Endothelial cell of umbilical vein (primary cell): ENCODE data around the gene RRAS. TPM values are rescaled to one million over a fixed set of nuclear protein-coding genes. Genes with fewer than 3 reads are reported as not detected.

Experiments
- BruUV-seq: library from RNA; stranded (reverse); fragments of 400-500 nt; replicated peaks from 2 replicates; lab custom pipeline; 2021; lab: Mats Ljungman, UMichigan
- CTCF ChIA-PET: fragments of 300-600, 350-600 bp; sonication (Branson Sonifier 250); formaldehyde crosslinking; loops from one replicate; lab custom pipeline; 2021; ENCODE audit warnings: antibody characterized with exemption, inconsistent platforms; lab: Charles Lee
- POLR2A ChIA-PET: fragments of 300-600, 350-600 bp; sonication (Branson Sonifier 250); formaldehyde crosslinking; loops from one replicate; lab custom pipeline; 2021; ENCODE audit warnings: antibody characterized with exemption, inconsistent platforms; lab: Charles Lee
- DNase-seq: peaks from one replicate; pipeline ENCODE4 v3.0.0-alpha.2; 2011; ENCODE audit warnings: low read depth, low spot score
- FAIRE-seq: peaks from 2 replicates; lab custom pipeline; 2011; peaks lifted over from hg19 to GRCh38; lab: Jason Lieb, UNC
- H2AFZ ChIP-seq: 2 replicates; pipeline ENCODE4 v1.6.0; 2012; ENCODE audit warnings: low read depth, low read length, control low read depth, inconsistent platforms
- H3K27ac ChIP-seq: 2 replicates; pipeline ENCODE4 v1.5.1; 2011; ENCODE audit warnings: low read depth, mild to moderate bottlenecking, control low read depth, low read length, moderate library complexity; ENCODE audit not compliant: insufficient read depth
- H3K27me3 ChIP-seq, 2 experiments: 2 replicates each; pipeline versions ENCODE4 v1.6.0 to v1.6.1; 2011; ENCODE audit warnings: low read length in 2 of 2, mixed read lengths in 1 of 2; ENCODE audit not compliant: control insufficient read depth in 2 of 2, insufficient read depth in 2 of 2
- H3K36me3 ChIP-seq, 2 experiments: 2 replicates in 1 of 2; 3 replicates in 1 of 2; pipeline ENCODE4 v1.5.1; 2011; ENCODE audit warnings: low read length in 2 of 2, mild to moderate bottlenecking in 1 of 2, moderate library complexity in 1 of 2; ENCODE audit not compliant: control insufficient read depth in 2 of 2, insufficient read depth in 2 of 2; ENCODE audit errors: extremely low read depth in 1 of 2
- H3K4me1 ChIP-seq: 3 replicates; pipeline ENCODE4 v1.5.1; 2011; ENCODE audit warnings: mild to moderate bottlenecking, low read length; ENCODE audit not compliant: control insufficient read depth, insufficient read depth; ENCODE audit errors: extremely low read depth
- H3K4me2 ChIP-seq: 2 replicates; pipeline ENCODE4 v1.6.1; 2011; ENCODE audit warnings: low read length, control low read depth, mixed read lengths; ENCODE audit not compliant: insufficient read depth
- H3K4me3 ChIP-seq, 3 experiments: fragments of 200-600 bp in 1 of 3; sonication (generic), shearing (Covaris generic) in 1 of 3; replicated peaks in 1 of 3; 2 replicates each; pipeline ENCODE4 v1.5.1; 2011 to 2016; ENCODE audit warnings: control low read depth in 3 of 3, low read length in 3 of 3, mild to moderate bottlenecking in 2 of 3, inconsistent platforms in 1 of 3, low read depth in 1 of 3, moderate library complexity in 1 of 3; ENCODE audit not compliant: insufficient read depth in 1 of 3
- H3K79me2 ChIP-seq: 2 replicates; pipeline ENCODE4 v1.6.0; 2012; ENCODE audit warnings: low read length, inconsistent platforms; ENCODE audit not compliant: control insufficient read depth, insufficient read depth
- H3K9ac ChIP-seq: replicated peaks from 2 replicates; pipeline ENCODE3; 2011; ENCODE audit warnings: low read length, control low read depth; ENCODE audit not compliant: insufficient read depth; ENCODE audit errors: extremely low read depth
- H3K9me1 ChIP-seq: replicated peaks from 3 replicates; pipeline ENCODE4 v1.6.0; 2011; ENCODE audit warnings: mild to moderate bottlenecking, low read length; ENCODE audit not compliant: control insufficient read depth, insufficient read depth; ENCODE audit errors: extremely low read depth
- H3K9me3 ChIP-seq: replicated peaks from 2 replicates; pipeline ENCODE4 v1.5.1; 2012; ENCODE audit warnings: low read length, inconsistent platforms; ENCODE audit not compliant: control insufficient read depth, insufficient read depth
- H4K20me1 ChIP-seq: replicated peaks from 2 replicates; pipeline ENCODE3; 2011; ENCODE audit warnings: mild to moderate bottlenecking, low read length; ENCODE audit not compliant: control insufficient read depth, insufficient read depth; ENCODE audit errors: extremely low read depth
- EZH2 ChIP-seq: IDR thresholded peaks from 2 replicates; pipeline ENCODE4 v1.6.1; 2012; ENCODE audit warnings: borderline replicate concordance, low read depth, mild to moderate bottlenecking, moderate library complexity, low read length, inconsistent platforms; ENCODE audit not compliant: severe bottlenecking
- FOS ChIP-seq: IDR thresholded peaks from 2 replicates; pipeline ENCODE4 v1.6.1; 2011; ENCODE audit warnings: mild to moderate bottlenecking, low read length, moderate library complexity, borderline replicate concordance; ENCODE audit not compliant: insufficient read depth
- GATA2 ChIP-seq: IDR thresholded peaks from 2 replicates; pipeline ENCODE4 v1.7.0; 2011; ENCODE audit warnings: low read depth, mild to moderate bottlenecking, moderate library complexity, mixed read lengths, low read length; ENCODE audit not compliant: insufficient read length, insufficient read depth
- JUN ChIP-seq: IDR thresholded peaks from 2 replicates; pipeline ENCODE4 v1.6.1; 2011; ENCODE audit warnings: borderline replicate concordance, low read depth; ENCODE audit not compliant: insufficient read length, insufficient read depth
- MAX ChIP-seq: IDR thresholded peaks from 2 replicates; pipeline ENCODE4 v1.6.1; 2011; ENCODE audit not compliant: insufficient read depth, insufficient read length
- MYC ChIP-seq: IDR thresholded peaks from one replicate; pipeline ENCODE4 v1.6.1; 2011; ENCODE audit warnings: mild to moderate bottlenecking, low read depth, low read length
- POLR2A ChIP-seq: IDR thresholded peaks from 2 replicates; pipeline ENCODE4 v1.6.1; 2012; ENCODE audit warnings: low read depth, mild to moderate bottlenecking, control low read depth, low read length
- dilution Hi-C: fragments of 300-500 bp; cut with MboI; formaldehyde crosslinking; loops from one replicate; pipeline ENCODE4 v1.15.0; 2019; ENCODE audit warnings: low sequenced_read_pairs; ENCODE audit not compliant: extremely low pct_ligation_motif_present
- intact Hi-C: fragments of 100-400 bp; cut with micrococcal nuclease; formaldehyde crosslinking; loops from one replicate; pipeline ENCODE4 v1.10.0; 2022
- polyA plus RNA-seq, 4 experiments: library from polyadenylated mRNA; depleted of rRNA in 3 of 4; stranded (reverse) in 3 of 4; unstranded in 1 of 4; fragments of >200 nt; gene quantifications; 2 replicates each; pipeline versions ENCODE4 v1.2.1 to v1.2.3, GENCODE V29; 2011 to 2012; ENCODE audit warnings: missing spikeins in 1 of 4
- total RNA-seq: library from RNA; stranded (reverse); gene quantifications from 2 replicates; pipeline ENCODE4 v1.2.3, GENCODE V29; 2021

The RRAS gene
- total and polyA plus RNA-seq, 2 donors (not counting 3 experiments of a cell fraction or from before 2014, with no cell fraction given), result 89.5 to 250 TPM

DNA sequence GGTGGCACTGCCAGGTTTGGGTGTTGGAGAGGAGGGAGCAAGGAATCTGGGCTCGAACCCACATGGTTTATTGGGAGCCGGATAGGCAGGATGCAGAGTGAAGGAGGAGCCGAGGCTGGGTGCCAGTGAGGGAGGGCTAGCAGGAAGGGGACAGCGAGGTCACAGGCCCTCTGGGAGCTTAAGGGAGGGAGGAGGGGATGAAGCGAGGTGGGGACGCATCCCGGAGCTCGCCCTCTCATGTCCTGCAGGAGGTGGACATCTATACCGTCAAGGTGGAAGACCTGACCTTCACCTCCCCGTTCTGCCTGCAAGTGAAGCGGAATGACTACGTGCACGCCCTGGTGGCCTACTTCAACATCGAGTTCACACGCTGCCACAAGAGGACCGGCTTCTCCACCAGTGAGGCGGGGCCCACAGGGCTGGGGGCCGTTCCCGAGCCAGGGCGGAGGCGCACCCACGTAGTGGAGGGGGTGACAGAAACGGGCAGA, 45.9 kb upstream of the RRAS start:
- dilution Hi-C loops, result no loop called here
- no peak for TF ChIP-seq GATA2
- TF ChIP-seq POLR2A, result no peak
- no peak for TF ChIP-seq EZH2
- TF ChIP-seq MYC, result no peak
- no peak for TF ChIP-seq MAX
- intact Hi-C loops, result loop anchor here (5.0 kb wide), 1 partner anchor 121 kb away; no protein-coding TSS in a partner anchor

DNA sequence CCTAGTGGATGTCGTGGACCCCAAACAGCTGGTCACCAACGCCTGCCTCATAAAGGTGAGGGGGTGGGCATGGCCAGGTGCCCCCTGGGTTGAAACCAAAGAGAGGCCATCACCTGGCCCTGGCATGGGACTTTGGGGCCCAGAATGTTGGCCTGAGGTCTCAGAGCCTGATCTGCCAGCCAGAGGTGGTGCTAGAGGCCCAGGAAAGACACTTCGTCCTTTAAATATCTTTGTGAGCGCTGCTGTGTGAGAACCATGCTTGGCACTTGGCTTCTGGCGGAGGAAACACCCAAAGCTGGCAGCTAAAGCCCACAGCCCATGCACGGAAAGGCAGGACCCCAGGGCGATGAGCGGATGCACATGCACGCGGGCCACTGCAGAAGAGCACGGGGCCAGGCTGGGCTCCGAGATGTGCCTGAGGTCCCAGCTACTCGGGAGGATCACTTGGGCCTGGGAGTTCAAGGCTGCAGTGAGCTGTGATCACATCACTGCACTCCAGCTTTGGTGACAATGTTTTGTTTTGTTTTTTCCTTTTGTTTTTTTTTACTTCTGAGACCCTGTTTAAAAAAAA, 45.1 kb upstream of the RRAS start:
- H3K4me2 ChIP-seq, result no peak overlapping the region
- H3K9ac ChIP-seq, result no peak overlapping the region
- peaks cover 19% of the 10 kb centered on the region for H3K79me2 ChIP-seq
- H3K27me3 ChIP-seq, result no peaks in the 10 kb centered on the region
- peaks cover 36% of the 10 kb centered on the region for H3K4me1 ChIP-seq
- BruUV-seq, result no TSS peak
- no peak for TF ChIP-seq JUN
- no peak for TF ChIP-seq FOS
- TF ChIP-seq POLR2A, result no peak
- TF ChIP-seq MYC, result no peak
- DNase-seq, result no peak
- no peaks in the 10 kb centered on the region for H3K9me3 ChIP-seq
- H4K20me1 ChIP-seq, result no peaks in the 10 kb centered on the region
- H3K9me1 ChIP-seq, result no peaks in the 10 kb centered on the region
- ChIA-PET POLR2A (no interaction called here), CTCF (interaction anchor here (1.0 kb wide), 1 partner anchor 13 kb away, joined by 3 read pairs; no protein-coding TSS in a partner anchor)
- dilution Hi-C loops (no loop called here), intact Hi-C loops (loop anchor here (5.0 kb wide), 1 partner anchor 122 kb away; no protein-coding TSS in a partner anchor)
- no peak overlapping the region for H2AFZ ChIP-seq
- FAIRE-seq, result no peak
- no peak overlapping the region for H3K27ac ChIP-seq
- H3K36me3 ChIP-seq, result peaks cover 8 to 34% of the 10 kb centered on the region in 2 experiments
- H3K4me3 ChIP-seq, result no peak overlapping the region

More for the DNA sequence above, 45.9 kb upstream of the RRAS start:
- Histone ChIP-seq H3K4me3 (no peak overlapping the region), H3K9ac (no peak overlapping the region), H3K4me1 (peaks cover 37% of the 10 kb centered on the region), H3K9me1 (no peaks in the 10 kb centered on the region), H3K4me2 (no peak overlapping the region), H3K9me3 (no peaks in the 10 kb centered on the region), H3K79me2 (peaks cover 11% of the 10 kb centered on the region), H2AFZ (no peak overlapping the region), H3K27ac (no peak overlapping the region), H3K36me3 (peaks cover 8 to 34% of the 10 kb centered on the region in 2 experiments), H3K27me3 (no peaks in the 10 kb centered on the region), H4K20me1 (no peaks in the 10 kb centered on the region)
- FAIRE-seq (no peak), DNase-seq (no peak)
- POLR2A ChIA-PET, result no interaction called here
- BruUV-seq, result no TSS peak
- CTCF ChIA-PET, result interaction anchor here (1.0 kb wide), 1 partner anchor 13 kb away, joined by 3 read pairs; no protein-coding TSS in a partner anchor
